Keratinocyte (primary cell): ENCODE measurements around the gene PCDHGC5.

Experiments used
- EZH2 ChIP-seq: IDR thresholded peaks from one replicate; pipeline ENCODE4 v1.6.1; 2012; ENCODE audit warnings: inconsistent platforms, mild to moderate bottlenecking, low read length, moderate library complexity
- TF ChIP-seq, protein P1 (sequence below), 3 experiments: IDR thresholded peaks in 1 of 3; conservative IDR thresholded peaks in 1 of 3; optimal IDR thresholded peaks in 1 of 3; 2 replicates in 2 of 3; 3 replicates in 1 of 3; pipeline versions ENCODE3 to v1.5.1; 2011; ENCODE audit warnings: low read length in 3 of 3, mild to moderate bottlenecking in 3 of 3, moderate library complexity in 2 of 3, control low read depth in 1 of 3, inconsistent platforms in 1 of 3; ENCODE audit not compliant: insufficient read depth in 2 of 3; ENCODE audit errors: extremely low read depth in 1 of 3

DNA sequence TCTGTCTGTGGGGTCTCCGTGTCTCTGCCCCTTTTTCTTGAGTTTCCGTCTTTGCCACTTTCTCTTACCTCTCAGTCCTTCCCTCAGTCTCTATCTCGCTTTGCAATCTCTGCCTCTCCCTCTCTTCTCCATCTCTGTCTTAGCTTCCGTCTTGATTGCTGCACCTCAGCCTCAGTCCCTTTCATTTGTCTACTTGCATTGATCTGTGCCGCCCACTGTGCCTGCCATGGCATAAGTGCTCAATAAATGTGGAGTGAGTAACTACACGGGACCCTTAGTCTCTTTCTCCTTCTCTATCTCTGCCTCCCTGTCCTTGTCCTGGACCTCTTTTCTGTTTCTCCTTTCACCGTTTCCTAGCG, 6.6 kb downstream of the PCDHGC5 start:
- TF ChIP-seq, protein P1, sequence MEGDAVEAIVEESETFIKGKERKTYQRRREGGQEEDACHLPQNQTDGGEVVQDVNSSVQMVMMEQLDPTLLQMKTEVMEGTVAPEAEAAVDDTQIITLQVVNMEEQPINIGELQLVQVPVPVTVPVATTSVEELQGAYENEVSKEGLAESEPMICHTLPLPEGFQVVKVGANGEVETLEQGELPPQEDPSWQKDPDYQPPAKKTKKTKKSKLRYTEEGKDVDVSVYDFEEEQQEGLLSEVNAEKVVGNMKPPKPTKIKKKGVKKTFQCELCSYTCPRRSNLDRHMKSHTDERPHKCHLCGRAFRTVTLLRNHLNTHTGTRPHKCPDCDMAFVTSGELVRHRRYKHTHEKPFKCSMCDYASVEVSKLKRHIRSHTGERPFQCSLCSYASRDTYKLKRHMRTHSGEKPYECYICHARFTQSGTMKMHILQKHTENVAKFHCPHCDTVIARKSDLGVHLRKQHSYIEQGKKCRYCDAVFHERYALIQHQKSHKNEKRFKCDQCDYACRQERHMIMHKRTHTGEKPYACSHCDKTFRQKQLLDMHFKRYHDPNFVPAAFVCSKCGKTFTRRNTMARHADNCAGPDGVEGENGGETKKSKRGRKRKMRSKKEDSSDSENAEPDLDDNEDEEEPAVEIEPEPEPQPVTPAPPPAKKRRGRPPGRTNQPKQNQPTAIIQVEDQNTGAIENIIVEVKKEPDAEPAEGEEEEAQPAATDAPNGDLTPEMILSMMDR (optimal IDR thresholded peaks at IDR 0.05 in 1 of 3, IDR thresholded peaks at IDR 0.05 in 1 of 3, conservative IDR thresholded peaks at IDR 0.05 in 1 of 3; ENCODE audit: extremely low read depth in 1 of 3, insufficient read depth in 2 of 3, low read length in 3 of 3), result no peak
- TF ChIP-seq EZH2, result no peak
